GM19452 (cell line): ENCODE measurements around the gene PTBP3.
"Not testable (repeated sequence)": the region's sequence is repeated elsewhere in the genome, so short reads cannot be mapped to it uniquely, and the experiment has no call there.

Source experiments
- ATAC-seq: cut with Tn5 transposase; IDR thresholded peaks from one replicate; pipeline ENCODE4 v1.9.1; 2021; ENCODE audit not compliant: unreplicated experiment

PTBP3 gene, protein sequence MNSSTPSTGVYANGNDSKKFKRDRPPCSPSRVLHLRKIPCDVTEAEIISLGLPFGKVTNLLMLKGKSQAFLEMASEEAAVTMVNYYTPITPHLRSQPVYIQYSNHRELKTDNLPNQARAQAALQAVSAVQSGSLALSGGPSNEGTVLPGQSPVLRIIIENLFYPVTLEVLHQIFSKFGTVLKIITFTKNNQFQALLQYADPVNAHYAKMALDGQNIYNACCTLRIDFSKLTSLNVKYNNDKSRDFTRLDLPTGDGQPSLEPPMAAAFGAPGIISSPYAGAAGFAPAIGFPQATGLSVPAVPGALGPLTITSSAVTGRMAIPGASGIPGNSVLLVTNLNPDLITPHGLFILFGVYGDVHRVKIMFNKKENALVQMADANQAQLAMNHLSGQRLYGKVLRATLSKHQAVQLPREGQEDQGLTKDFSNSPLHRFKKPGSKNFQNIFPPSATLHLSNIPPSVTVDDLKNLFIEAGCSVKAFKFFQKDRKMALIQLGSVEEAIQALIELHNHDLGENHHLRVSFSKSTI

DNA sequence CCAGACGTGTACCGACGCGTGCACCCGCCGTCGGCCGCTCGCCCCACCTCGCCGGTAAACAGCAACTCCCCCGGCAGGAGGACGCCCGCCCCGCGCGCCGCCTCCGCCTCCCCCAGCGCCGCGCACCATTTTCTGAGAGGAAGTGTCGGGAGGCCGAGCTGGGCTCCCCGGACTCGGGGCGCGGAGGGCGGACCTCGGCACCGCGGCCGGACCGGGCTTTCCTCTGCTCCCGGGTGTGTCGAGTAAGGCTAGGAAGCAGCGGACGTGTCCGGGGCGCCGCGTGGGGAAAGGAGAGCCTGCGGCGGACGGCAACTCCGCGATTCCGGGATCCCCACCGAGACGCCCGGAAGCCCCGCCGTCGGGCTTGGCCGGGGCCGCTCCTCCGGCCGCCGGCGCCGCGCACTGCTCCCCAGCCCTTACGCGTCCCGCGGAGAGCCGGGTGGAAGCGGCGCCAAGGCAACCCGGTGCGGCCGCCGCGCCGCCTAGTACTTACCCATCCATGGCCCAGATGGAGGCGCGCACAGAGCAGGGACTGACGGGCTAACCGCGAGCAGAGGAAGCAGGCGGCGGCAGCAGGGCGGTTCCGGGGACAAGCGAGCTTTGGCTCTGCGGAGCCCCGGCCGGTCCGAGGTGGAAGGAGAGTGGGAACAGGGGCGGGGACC is at the start of gene PTBP3:
Gene PTBP3, minus strand, starts transcription at position 643 of the 662 bp plus-strand sequence. CDS start 35,754 bp downstream, outside the sequence.
- peak; percentile 52 for ATAC-seq

DNA sequence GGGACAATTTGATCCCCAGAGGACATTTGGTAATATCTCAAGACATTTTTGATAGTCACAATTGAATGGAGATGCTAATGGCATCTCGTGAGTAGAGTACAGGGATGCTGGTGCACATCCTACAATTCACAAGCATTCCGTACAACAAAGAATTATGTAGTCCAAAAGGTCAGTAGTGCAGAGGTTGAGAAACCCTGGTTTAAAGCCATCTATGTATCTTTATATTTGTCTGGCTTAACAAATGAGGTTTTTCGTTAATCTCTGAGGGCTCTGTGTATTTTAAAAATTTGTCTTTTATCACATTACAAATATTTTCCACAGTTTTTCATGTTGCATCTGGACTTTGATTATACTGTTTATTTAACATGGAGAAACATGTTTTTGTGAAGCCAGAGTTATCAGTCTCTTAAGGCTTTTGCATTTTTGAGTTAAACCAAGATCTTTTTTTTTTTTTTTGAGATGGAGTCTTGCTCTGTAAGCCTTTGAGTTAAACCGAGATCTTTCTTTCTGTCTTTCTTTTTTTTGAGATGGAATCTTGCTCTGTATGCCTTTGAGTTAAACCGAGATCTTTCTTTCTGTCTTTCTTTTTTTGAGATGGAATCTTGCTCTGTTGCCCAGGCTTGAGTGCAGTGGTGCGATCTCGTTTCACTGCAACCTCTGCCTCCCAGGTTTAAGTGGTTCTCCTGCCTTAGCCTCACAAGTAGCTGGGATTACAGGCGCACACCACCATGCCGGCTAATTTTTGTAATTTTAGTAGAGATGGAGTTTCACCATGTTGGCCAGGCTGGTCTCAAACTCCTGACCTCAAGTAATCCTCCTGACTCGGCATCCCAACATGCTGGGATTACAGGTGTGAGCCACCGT is 49.3 kb upstream of the PTBP3 start:
- ATAC-seq: no peak

DNA sequence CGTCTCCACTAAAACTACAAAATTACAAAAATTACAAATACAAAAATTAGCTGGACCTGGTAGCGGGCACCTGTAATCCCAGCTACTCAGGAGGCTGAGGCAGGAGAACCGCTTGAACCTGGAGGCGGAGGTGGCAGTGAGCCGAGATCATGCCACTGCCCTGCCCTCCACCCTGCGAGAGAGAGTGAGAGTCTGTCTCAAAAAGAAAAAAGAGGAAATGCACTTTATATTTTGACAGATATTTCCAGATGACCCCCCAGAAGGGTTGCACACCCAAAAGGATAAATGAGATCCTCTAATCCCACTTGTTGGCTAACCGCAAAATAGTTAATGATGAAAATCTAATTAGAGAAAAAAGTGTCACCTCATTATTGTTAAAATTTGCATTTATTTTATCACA is 48.6 kb upstream of the PTBP3 start:
- no peak for ATAC-seq

DNA sequence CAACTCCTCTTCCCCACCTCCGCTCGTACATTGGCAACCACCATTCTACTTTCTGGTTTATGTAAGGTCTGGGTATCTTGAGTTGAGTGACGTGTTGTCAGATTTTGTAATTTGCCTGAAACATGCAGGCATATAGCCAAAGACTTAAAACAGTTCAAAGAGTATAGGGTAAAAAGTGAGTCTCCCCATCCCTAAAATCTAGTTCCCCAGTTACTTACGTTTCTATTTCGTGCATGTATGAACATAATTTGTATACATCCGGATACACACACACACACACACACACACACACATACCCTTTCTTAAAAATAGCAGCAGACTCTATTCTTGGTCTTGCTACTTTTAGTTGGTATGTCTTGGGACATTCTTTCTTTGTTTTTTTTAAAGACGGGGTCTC is 47.4 kb upstream of the PTBP3 start:
- no peak for ATAC-seq

DNA sequence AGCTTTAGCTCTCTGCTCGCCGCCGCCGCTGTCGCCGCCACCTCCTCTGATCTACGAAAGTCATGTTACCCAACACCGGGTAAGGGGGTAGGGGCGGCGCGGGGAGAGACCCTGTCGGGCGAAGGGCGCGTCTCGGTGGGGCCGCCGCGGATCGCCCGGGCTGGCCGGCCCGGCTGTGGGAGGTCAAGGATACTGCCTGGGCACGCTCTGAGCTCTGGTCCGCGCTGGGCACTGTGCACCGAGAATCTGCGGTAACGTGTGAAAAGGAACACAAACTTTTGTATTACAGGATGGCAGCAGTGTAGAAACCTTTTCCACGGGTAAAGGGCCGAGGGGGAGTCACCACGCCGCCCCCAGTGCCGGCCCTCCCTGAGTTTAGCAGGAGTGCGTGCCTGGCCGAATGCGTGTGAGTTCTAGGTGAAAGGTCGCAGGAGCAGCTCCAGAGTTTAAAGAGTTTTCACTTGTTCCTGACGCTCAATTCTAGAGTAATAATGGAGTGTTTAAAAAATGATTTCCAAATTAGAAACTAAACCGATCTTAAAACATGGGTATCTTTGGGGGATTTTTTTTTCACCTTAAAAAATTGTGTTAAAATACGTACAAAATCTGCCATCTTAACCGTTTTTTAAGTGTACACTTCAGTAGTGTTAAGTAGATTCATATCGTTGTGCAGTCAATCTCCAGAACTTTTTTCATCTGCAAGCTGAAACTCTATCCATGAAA is 46.8 kb upstream of the PTBP3 start, which contains the start of gene HSDL2:
Gene HSDL2, plus strand, starts transcription at position 7 of the 723 bp plus-strand sequence. Its CDS starts 56 bp downstream, at position 63.
- peak; percentile 16 for ATAC-seq

DNA sequence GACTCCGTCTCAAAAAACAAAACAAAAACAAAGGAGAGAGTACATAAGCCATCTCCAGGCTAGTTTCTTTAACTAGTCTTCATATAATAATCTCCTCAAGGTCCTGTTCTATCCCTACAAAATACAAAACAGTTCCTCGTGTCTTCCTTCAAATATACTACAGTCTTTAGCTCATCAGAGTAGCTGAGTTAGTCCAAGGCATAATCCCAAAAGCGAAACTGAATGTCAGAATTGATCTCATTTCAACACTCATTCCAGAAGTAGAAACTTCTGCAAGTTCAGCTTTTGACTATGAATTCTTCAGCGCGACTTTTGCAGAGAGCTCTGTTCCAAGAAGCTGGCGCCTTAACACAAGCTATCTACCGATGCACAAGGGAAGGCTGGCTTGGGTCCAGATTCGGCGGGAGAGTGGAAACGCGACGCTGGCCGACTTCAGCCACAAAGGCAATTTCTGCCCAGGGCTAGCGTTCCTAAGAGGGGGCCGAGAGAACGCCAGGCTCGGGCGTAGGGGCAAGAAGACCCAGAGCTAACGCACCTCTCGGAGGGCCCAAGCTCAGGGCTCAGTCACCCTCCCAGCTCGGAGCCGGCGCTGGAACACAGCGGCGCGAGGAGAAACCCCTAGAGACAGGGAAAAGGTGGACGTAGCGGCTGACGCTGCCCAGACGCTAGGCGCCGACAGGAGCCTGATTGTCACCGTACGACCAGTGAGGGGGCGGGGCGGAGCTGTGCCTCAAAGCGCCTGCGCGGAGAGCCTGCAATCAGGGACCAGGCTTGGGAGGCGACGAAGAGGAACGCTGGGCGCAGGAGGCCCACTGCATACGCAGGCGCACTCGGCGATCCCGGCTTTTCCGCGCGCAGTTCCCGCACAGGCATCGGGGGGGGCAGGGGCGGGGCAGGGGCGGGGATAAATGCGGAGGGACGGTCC is 46.0 kb upstream of the PTBP3 start:
- peak; percentile 71 for ATAC-seq

DNA sequence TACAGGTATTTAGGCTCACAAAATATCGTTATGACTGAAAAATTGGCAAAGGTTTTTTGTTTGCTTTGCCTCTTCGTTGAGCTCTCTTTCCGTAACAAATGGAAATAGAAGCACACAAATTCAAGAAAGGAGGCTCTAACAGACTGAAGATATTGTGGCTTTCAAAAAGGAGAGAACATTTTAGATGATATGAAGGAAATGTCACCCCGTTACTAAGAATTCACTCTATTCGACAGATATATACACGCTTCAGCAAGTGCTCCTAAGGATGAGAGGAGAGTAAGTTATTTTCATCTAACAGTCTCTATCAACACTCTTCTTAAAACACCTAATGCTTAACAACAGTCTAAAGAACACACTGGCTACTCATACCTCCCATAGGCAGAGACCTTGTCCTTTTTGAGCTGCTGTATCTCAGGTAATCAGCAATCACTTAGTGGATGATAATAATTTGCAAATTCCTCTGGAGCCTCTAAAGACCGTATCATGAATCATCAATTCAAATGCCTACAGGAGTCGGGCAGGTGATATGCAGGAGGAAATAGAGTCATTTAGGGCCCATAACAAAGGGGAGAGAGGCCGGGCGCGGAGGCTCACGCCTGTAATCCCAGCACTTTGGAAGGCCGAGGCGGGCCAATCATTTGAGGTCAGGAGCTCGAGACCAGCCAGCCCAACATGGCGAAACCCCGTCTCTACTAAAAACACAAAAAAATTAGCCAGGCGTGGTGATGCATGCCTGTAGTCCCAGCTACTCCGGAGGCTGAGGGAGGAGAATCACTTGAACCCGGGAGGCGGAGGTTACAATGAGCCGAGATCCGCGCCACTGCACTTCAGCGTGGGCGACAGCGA is 45.1 kb upstream of the PTBP3 start:
- ATAC-seq: peak; percentile 17

DNA sequence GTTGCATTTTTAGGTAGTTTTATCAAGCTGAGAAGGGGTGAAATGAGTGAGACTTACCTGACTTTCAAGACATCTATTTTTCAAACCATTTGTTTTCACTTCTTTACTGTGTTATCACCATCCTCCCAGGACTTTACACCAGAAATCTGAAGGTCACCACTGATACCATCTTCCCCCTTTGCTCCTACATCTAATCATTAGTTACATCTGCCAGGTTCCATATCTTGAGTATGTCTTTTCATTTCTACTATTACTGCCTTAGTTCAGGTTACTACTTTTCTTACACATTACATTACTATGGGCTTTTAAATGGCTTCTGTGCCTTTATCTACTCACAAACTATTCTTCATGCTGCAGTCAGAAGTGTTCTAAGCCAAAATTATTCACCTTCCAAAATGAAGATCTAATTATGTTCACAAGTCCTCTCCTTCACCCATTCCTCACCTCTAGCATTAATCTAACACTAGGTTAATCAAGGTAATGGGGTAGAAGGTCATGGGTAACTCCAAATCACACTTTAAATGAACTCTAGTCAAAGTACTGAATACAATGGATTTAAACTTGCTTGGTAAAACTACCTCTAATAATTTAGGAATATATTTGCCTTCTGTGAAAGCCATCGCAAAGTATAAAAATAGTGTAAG is 44.4 kb upstream of the PTBP3 start:
- ATAC-seq: no peak

DNA sequence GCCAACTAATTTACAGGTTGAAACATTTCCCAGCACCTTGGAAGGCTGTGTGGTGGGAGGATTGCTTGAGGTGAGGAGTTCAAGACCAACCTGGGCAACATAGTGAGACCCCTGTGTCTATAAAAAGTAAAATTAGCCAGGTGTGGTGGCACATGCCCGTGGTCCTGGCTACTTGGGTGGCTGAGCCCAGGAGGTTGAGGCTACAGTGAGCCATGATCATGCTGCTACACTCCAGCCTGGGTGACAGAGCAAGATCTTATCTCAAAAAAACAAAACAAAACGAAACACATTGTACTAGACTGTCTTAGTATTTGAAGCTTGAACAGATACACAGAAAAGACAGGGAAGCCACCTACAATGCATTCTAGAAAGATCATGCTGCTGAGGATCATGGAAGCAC is 43.7 kb upstream of the PTBP3 start:
- no peak for ATAC-seq

DNA sequence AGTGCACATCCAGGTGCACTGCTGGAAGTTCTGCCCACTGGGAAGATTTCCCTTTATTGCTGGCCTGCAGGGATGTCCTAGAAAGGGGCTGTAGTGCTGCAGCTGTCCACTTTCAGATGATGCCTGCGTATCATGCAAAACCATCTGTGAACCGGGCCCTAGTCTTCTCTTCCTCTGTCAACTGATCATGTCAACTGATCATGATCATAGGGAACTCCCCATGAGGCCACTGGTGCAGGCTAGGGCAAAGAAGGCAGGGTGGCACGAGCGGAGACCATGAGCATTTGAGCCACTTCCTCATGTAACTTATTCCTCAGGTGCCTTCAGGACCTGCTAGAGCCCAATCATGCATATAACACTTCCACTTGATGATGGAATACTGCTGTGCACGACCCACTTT is 41.9 kb upstream of the PTBP3 start:
- ATAC-seq: no peak

DNA sequence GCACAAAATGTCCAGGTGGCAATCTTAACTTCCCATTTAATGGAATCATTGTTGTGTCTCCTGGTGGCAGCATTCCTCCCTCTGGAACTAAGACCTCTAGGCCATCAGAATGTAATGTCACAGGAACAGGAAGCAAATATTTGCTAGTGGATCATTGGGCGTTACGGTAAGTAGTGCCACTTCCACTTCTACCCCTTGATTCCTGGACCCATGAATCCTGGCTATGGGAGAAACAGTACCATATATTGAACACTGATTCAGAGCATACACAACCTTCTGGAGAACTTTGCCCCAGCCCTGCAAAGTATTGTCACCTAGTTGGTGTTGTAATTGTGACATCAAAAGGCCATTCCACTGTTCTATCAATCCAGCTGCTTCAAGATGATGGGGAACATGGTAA is 40.8 kb upstream of the PTBP3 start:
- not testable (repeated sequence) for ATAC-seq

DNA sequence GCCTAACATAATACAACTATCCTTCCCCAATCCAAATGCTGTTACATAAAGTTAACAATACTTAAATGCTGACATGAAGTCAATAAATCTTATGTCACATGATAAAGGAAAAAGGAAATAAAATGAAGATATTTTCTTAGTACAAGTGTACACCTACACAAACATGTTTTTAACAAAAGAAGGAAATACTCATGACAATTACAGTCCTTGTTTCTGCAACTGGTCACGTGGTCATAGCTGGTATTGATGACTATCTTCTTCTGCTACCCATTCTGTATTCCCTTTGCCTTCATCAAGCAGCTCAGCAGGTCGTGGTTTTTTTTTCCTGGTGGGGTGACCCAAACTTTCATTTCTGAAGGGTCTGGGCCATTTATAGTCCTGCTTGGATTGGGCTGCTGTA is 40.2 kb upstream of the PTBP3 start:
- ATAC-seq: not testable (repeated sequence)

DNA sequence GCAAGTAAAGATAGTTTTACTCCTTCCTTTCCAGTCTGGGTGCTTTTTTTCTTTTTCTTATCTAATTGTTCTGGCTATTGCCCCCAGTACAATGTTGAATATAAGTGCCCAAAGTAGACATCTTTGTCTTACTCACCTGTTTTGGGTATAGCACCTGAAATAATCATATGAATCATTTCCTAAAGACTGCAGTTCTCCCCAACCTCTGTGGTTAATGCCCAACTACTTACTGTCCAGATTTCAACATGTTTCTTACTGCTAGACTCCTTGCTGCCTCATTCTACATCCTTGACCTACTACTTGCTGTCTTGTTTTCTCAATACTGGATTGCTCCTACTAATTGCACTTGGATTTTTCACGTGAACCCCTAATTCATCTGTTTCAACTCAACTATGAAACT is 37.6 kb upstream of the PTBP3 start:
- no peak for ATAC-seq

DNA sequence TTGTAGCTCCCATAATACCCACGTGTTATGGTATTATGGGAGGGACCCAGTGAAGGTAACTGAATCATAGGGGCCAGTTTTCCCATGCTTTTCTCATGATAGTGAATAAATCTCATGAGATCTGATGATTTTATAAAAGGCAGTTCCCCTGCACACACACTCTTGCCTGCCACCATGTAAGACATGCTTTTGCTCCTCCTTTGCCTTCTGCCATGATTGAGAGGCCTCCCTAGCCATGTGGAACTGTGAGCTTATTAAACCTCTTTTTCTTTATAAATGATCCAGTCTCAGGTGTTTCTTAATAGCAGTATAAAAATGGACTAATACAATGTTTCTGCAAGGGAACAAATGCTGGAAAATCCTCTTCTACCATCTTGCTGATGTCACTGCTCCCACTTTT is 36.4 kb upstream of the PTBP3 start:
- ATAC-seq: no peak

DNA sequence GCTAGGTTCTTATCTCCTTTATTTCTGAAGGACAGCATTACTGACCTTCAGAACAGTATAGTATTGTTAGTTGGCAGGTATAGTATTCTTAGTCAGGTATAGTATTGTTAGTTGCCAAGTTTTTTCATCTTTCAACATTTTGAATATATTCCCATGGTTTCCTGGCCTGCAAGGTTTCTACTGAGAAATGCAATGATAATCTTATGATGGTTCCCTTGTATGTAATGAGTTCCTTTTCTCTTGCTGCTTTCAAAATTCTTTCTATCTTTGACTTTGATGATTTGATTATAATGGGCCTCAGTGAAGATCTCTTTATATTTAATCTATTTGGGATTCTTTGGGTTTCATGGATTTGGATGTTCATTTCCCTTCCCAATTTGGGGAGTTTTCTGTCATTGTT is 34.0 kb upstream of the PTBP3 start:
- no peak for ATAC-seq

DNA sequence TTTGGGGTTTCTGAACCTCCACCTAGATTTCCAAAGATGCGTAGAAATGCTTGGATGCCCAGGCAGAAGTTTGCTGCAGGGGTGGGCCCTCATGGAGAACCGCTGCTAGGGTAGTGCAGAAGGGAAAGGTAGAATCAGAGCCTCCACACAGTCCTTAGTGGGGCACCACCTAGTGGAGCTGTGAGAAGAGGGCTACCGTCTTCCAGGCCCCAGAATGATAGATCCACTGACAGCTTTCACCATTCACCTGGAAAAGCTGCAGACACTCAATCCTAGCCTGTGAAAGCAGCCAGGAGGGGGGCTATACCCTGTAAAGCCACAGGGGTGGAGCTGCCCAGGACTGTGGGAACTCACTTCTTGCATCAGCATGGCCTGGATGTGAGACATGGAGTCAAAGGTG is 33.2 kb upstream of the PTBP3 start:
- no peak for ATAC-seq

DNA sequence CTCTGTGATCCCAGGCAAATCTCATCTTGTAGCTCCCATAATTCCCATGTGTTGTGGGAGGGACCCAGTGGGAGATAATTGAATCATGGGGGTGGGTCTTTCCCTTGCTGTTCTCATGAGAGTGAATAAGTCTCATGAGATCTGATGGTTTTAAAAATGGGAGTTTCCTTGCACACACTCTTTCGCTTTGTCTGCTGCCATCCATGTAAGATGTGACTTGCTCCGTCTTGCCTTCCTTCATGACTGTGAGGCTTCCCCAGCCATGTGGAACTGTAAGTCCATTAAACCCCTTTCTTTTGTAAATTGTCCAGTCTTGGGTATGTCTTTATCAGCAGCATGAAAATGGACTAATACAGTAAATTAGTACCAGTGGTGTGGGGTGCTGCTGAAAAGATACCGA is 31.8 kb upstream of the PTBP3 start:
- ATAC-seq: not testable (repeated sequence)

DNA sequence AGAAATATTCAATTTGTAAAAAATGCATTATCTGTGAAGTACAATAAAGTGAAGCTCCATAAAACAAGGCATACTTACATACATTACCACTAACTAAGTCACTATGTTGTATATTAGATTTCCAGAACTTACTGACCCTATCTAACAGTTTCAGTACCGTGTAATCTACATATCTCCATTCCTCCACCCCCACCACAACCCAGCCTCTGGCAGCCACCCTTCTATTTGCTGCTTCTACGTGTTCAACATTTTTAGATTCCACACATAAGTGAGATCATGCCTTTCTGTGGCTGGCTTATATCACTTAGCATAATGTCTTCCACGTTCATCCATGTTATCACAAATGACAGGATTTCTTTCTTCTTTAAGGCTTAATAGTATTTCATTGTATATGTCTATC is 31.3 kb upstream of the PTBP3 start:
- ATAC-seq: no peak
